ENCODE results near the gene PPP4R4. TPM values are rescaled to one million over a fixed set of nuclear protein-coding genes. Genes with fewer than 3 reads are reported as not detected.

Gene PPP4R4
- total and polyA plus RNA-seq, 2 experiments from 2014 or later: 3.0 to 11.1 TPM

DNA sequence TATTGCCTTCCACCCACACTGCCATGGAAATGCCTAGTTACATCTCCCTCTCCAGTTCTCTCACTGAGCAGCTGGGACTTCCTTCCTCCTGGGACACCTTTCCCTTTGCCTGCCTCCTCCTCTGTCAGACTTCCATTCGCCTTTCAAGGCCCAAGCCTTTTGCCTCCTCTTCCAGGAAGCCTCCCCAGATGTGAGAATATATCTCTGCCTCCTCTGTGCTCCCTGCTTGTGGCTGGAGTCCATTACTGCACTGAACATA, 47.8 kb upstream of the PPP4R4 start:
- H3F3A ChIP-seq (replicated peaks; ENCODE audit: low read depth): no peaks in the 10 kb centered on the region

More for the DNA sequence above, 47.8 kb upstream of the PPP4R4 start:
- Mint-ChIP-seq H3K4me1 (peaks cover 8% of the 10 kb centered on the region), H3K27ac (no peak overlapping the region), H3K36me3 (ENCODE audit: low read depth) (no peaks in the 10 kb centered on the region; the same call in 2 of the 3 replicates), H3K4me3 (no peak overlapping the region), H3K27me3 (ENCODE audit: insufficient read depth, low read depth, poor library complexity) (peaks cover 5% of the 10 kb centered on the region), H3K9me3 (peaks cover 4% of the 10 kb centered on the region; the same call in 1 of the 3 replicates)
- Histone ChIP-seq H3K4me2 (no peak overlapping the region), H4K20me1 (replicated peaks; ENCODE audit: insufficient read depth) (no peaks in the 10 kb centered on the region), H3K4me1 (ENCODE audit: insufficient read depth) (peaks cover 11% of the 10 kb centered on the region; the same call in 1 of the 2 replicates), H3K9me2 (ENCODE audit: insufficient read depth) (no peaks in the 10 kb centered on the region), H3K27ac (ENCODE audit: low read depth) (no peak overlapping the region), H3K4me3 (no peak overlapping the region), H3K36me3 (ENCODE audit: insufficient read depth) (no peaks in the 10 kb centered on the region), H3K79me2 (replicated peaks; ENCODE audit: insufficient read depth) (no peaks in the 10 kb centered on the region), H2AFZ (no peak overlapping the region), H3K27me3 (ENCODE audit: insufficient read depth) (no peaks in the 10 kb centered on the region)
- ATAC-seq: no peak
- no peak for TF ChIP-seq STAT1 (IDR thresholded peaks at IDR 0.05; ENCODE audit: unreplicated experiment)
- TF ChIP-seq, protein P1, sequence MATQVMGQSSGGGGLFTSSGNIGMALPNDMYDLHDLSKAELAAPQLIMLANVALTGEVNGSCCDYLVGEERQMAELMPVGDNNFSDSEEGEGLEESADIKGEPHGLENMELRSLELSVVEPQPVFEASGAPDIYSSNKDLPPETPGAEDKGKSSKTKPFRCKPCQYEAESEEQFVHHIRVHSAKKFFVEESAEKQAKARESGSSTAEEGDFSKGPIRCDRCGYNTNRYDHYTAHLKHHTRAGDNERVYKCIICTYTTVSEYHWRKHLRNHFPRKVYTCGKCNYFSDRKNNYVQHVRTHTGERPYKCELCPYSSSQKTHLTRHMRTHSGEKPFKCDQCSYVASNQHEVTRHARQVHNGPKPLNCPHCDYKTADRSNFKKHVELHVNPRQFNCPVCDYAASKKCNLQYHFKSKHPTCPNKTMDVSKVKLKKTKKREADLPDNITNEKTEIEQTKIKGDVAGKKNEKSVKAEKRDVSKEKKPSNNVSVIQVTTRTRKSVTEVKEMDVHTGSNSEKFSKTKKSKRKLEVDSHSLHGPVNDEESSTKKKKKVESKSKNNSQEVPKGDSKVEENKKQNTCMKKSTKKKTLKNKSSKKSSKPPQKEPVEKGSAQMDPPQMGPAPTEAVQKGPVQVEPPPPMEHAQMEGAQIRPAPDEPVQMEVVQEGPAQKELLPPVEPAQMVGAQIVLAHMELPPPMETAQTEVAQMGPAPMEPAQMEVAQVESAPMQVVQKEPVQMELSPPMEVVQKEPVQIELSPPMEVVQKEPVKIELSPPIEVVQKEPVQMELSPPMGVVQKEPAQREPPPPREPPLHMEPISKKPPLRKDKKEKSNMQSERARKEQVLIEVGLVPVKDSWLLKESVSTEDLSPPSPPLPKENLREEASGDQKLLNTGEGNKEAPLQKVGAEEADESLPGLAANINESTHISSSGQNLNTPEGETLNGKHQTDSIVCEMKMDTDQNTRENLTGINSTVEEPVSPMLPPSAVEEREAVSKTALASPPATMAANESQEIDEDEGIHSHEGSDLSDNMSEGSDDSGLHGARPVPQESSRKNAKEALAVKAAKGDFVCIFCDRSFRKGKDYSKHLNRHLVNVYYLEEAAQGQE (IDR thresholded peaks at IDR 0.05; ENCODE audit: unreplicated experiment): no peak
- TF ChIP-seq JUNB (IDR thresholded peaks at IDR 0.05; ENCODE audit: unreplicated experiment): no peak
- TF ChIP-seq, protein P2, sequence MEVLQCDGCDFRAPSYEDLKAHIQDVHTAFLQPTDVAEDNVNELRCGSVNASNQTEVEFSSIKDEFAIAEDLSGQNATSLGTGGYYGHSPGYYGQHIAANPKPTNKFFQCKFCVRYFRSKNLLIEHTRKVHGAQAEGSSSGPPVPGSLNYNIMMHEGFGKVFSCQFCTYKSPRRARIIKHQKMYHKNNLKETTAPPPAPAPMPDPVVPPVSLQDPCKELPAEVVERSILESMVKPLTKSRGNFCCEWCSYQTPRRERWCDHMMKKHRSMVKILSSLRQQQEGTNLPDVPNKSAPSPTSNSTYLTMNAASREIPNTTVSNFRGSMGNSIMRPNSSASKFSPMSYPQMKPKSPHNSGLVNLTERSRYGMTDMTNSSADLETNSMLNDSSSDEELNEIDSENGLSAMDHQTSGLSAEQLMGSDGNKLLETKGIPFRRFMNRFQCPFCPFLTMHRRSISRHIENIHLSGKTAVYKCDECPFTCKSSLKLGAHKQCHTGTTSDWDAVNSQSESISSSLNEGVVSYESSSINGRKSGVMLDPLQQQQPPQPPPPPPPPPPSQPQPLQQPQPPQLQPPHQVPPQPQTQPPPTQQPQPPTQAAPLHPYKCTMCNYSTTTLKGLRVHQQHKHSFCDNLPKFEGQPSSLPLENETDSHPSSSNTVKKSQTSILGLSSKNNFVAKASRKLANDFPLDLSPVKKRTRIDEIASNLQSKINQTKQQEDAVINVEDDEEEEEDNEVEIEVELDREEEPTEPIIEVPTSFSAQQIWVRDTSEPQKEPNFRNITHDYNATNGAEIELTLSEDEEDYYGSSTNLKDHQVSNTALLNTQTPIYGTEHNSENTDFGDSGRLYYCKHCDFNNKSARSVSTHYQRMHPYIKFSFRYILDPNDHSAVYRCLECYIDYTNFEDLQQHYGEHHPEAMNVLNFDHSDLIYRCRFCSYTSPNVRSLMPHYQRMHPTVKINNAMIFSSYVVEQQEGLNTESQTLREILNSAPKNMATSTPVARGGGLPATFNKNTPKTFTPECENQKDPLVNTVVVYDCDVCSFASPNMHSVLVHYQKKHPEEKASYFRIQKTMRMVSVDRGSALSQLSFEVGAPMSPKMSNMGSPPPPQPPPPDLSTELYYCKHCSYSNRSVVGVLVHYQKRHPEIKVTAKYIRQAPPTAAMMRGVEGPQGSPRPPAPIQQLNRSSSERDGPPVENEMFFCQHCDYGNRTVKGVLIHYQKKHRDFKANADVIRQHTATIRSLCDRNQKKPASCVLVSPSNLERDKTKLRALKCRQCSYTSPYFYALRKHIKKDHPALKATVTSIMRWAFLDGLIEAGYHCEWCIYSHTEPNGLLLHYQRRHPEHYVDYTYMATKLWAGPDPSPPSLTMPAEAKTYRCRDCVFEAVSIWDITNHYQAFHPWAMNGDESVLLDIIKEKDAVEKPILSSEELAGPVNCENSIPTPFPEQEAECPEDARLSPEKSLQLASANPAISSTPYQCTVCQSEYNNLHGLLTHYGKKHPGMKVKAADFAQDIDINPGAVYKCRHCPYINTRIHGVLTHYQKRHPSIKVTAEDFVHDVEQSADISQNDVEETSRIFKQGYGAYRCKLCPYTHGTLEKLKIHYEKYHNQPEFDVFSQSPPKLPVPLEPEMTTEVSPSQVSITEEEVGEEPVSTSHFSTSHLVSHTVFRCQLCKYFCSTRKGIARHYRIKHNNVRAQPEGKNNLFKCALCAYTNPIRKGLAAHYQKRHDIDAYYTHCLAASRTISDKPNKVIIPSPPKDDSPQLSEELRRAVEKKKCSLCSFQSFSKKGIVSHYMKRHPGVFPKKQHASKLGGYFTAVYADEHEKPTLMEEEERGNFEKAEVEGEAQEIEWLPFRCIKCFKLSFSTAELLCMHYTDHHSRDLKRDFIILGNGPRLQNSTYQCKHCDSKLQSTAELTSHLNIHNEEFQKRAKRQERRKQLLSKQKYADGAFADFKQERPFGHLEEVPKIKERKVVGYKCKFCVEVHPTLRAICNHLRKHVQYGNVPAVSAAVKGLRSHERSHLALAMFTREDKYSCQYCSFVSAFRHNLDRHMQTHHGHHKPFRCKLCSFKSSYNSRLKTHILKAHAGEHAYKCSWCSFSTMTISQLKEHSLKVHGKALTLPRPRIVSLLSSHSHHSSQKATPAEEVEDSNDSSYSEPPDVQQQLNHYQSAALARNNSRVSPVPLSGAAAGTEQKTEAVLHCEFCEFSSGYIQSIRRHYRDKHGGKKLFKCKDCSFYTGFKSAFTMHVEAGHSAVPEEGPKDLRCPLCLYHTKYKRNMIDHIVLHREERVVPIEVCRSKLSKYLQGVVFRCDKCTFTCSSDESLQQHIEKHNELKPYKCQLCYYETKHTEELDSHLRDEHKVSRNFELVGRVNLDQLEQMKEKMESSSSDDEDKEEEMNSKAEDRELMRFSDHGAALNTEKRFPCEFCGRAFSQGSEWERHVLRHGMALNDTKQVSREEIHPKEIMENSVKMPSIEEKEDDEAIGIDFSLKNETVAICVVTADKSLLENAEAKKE (CRISPR knock-in tag; IDR thresholded peaks at IDR 0.05): no peak
- TF ChIP-seq CREB1 (CRISPR knock-in tag; IDR thresholded peaks at IDR 0.05; ENCODE audit: low read depth): no peak
- no peak for TF ChIP-seq EZH2phosphoT487 (IDR thresholded peaks at IDR 0.05; ENCODE audit: unreplicated experiment)
- TF ChIP-seq ZNF331 (CRISPR knock-in tag; IDR thresholded peaks at IDR 0.05; ENCODE audit: low read depth): no peak
- no peak for TF ChIP-seq EZH2 (IDR thresholded peaks at IDR 0.05; ENCODE audit: low read depth, unreplicated experiment)
- no peak for TF ChIP-seq NANOG (IDR thresholded peaks at IDR 0.05; ENCODE audit: borderline replicate concordance)
- TF ChIP-seq POLR2AphosphoS5 (IDR thresholded peaks at IDR 0.05; ENCODE audit: low read depth): no peak
- TF ChIP-seq, protein P3, sequence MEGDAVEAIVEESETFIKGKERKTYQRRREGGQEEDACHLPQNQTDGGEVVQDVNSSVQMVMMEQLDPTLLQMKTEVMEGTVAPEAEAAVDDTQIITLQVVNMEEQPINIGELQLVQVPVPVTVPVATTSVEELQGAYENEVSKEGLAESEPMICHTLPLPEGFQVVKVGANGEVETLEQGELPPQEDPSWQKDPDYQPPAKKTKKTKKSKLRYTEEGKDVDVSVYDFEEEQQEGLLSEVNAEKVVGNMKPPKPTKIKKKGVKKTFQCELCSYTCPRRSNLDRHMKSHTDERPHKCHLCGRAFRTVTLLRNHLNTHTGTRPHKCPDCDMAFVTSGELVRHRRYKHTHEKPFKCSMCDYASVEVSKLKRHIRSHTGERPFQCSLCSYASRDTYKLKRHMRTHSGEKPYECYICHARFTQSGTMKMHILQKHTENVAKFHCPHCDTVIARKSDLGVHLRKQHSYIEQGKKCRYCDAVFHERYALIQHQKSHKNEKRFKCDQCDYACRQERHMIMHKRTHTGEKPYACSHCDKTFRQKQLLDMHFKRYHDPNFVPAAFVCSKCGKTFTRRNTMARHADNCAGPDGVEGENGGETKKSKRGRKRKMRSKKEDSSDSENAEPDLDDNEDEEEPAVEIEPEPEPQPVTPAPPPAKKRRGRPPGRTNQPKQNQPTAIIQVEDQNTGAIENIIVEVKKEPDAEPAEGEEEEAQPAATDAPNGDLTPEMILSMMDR (conservative IDR thresholded peaks at IDR 0.05; ENCODE audit: low read depth in 2 of 2): no peak
- TF ChIP-seq ZNF114 (CRISPR knock-in tag; IDR thresholded peaks at IDR 0.05): no peak
- no peak for DNase-seq (ENCODE audit: low spot score)

All from GM23338 (cell line).